Brain pericyte (primary cell): ENCODE measurements around the gene PRPF18.
A peak's percentile ranks its signal among the peaks of the same experiment; 100 is the strongest.

Source experiments
- DNase-seq: peaks from one replicate; pipeline ENCODE4 v3.0.0-alpha.2; 2012; ENCODE audit warnings: low read depth, low spot score

PRPF18 gene

DNA sequence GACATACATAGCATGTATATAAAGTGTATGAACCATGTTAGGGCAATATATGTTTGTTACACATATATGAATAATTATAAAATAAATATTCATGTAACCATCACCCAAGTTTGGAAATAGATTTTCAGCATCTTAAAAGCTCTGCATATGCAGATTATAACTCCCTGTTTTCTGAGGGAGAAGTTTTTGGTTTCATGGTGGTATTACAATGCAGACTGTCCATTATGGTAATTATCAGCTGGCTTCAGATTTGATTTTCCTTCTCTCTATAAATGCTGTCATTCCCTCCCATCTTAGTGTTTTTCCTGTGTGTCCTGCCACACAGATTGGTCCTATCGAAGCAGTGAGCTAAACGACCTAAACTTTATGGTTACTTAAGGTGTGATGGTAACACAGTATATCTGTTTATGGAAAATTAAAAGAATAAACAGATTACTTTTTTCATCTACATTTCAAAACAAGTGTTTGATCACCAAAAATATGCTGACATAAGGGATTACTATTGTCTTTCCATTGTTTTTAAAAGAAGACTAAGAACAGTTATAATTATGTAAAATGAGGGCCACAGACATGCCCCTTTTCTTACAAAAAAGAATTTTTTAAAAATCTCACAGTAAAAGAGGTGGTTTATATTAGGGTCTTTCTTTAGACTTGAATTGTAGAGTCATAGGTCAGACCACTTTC lies 17.7 kb downstream of the PRPF18 start:
- no peak for DNase-seq

DNA sequence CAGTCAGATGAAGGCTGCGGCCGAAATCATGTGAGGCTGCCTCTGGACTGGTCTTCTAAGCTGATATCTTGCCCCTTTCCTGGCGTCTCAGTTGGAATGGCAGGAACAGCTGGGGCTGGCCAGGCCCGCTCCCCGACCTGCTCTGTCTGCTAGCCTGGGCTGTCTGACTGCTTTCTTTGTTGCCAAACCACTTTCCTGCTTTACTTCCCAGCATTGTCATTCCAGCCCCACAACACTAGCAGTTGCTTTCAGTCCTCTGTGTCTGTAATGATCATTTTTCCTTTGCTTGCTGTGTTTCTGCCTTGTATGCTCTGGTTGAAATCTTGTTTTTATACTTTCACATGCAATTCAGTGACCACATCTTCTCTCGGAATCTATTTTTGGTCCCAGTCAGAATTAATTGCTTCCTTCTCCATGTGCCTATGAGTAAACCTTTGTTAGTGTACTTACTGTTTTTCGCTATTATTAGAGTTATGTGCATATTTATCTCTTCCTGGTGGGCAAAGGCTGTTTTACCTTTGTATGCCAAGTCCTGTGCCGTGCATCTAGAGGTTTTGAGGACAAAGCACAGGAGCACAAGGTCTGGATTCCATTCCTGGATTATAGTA lies 21.6 kb downstream of the PRPF18 start:
- no peak for DNase-seq

GRCh38 chr10:13612654-13613373 lies 26.0 kb downstream of the PRPF18 start:
- DNase-seq: no peak

GRCh38 chr10:13613519-13613918 lies 26.8 kb downstream of the PRPF18 start:
- DNase-seq: no peak

DNA sequence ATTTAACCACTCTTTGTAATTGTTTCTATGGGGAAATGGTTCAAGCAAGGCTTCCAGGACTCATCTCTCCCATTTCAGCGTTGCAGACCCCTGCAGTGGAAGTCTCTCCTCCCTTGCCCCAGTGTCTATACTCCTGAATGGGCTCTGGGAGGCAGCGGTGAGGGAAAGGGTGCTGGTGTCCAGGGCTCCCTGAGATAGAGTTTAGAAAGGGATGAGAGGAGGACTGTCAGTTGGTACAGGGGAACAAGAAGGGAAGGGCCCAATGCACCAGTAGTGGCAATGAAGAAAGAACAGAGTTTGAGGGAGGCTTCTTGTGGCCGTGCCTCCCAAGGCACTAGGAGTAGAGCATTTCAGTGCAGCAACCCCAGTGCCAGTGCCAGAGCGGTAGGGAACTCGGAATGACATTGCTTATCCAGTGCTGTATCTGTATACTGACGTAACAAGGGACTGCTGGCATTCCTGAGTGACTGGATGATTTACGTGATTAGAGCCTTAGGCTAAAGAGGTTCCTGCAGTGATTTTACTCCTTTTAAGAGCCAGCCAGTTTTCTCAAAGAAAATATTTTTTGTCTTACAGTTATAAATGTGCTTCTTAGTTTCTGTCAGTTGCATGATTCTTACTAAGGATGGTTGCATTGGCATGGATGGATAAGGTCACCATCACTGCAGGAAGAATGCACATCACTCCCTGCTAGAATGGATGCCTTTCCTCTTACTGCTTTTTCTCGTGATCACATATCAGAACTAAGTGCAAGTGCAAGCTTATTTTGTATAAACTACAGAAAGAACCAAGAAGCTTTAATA lies 28.0 kb downstream of the PRPF18 start:
- DNase-seq: no peak

- DNase-seq: no peak
Observed at GRCh38 chr10:13615650-13616300, 29.0 kb downstream of the PRPF18 start.

GRCh38 chr10:13617116-13617515 lies 30.4 kb downstream of the PRPF18 start:
- DNase-seq: no peak

DNA sequence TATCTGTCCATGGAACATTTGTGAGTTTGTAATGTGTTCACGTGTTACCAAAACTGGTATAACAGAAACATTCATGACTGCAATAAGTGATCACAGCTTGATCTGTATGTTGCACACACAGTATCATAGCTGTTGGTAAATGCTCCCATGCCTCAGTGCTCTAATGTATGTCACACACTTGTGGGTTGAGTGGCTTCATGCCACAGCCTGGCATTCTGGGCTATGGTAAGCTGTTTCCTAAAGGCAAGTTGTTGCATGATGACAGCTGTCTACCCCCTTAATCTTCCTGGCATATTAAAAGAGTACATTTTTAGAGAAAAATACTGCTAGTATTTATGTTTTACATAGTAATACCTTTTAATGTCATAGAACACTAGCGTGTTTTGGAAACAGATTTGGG lies 35.2 kb downstream of the PRPF18 start:
- DNase-seq: no peak

DNA sequence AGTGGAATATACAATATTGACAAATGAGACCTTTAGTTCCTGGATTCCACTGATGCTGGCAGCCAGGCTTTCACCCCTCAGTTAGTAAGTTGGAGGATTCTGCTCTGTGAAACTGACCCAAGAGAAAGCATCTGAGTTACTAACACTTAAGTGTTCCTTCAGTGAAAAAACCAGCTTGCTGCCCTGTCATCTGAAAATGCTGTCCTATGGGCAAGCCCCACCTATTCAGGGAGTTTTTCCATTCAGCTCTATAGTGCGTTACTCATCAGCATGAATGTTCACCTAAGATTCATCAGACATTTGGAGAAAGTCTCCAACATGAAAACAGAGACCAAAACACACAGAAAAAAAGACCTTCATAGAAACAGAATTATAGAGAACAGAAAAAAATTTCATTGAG lies 37.9 kb downstream of the PRPF18 start:
- DNase-seq: no peak

DNA sequence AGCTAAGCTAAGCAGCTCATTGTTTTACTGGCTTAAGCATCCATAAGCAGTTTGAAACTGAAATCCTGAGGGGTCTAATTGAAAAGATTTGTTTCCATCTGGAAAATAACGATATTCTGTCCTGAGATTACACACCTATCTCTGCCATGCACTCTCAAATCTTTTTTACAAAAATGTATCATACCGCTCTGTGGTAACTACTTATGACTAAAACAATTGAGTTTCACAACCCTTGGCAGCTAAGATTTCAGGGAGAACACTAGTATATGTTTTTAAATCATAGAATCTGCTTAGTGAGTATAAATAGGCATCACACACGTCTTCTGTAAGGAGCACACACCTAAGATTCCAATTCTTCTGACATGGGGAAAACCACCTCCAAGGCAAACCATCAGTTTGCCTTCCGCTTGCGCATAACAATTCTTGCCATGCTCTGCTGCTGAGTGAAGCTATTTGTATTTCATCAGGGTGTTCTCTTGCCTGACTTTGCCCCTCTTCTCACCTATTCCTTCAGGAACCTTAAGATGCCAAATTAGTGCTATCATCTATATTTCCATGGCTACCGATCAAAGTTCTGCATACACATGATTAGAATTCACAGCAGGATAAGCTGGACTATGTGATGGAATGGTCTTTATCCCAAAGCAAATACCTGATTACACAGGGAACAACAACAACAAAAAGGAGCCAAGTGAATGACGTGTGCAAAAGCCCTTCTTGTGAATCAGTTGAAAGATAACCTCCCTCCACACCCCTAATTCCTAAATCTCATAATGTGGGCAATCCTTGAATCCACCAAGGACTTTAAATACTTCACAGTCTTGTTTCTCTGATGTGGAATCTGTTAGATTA lies 40.9 kb downstream of the PRPF18 start:
- no peak for DNase-seq

GRCh38 chr10:13628661-13629060 lies 41.9 kb downstream of the PRPF18 start:
- no peak for DNase-seq

DNA sequence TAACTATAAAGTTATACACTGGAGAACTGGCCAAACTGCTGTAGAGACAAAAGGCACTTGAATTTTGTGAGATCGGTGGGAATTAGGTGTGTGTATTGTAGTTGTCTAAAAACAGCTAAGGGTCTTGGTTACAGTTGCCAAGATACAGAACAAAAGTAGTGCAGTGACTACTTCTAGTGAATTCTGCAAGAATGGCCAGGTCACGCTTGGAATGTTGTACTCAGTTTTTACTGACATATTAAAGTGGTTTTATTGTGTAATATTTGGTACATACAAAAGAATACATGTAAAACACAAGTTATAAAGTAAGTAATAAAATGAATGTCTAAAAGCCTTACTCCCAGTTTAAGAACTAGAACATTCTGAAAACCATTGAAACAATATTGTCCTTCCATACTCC lies 42.4 kb downstream of the PRPF18 start:
- DNase-seq: no peak

DNA sequence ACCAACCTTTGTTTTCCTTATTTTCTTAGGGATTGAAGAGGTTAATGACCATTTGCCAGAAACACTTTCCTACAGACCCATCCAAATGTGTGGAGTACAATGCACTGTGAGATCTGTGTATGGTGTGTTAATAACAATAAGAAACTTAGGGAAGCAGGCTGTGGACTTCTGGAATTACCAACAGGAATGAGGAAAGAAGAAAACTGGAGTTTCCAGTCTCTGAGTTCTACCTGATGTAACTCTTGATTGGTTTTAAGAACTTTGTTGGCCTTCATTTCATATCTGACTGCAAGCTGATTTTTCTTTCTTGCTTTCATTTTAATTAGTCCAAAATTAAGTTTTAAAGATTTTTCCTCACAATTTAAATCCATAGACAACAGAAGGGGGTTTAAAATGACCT lies 43.5 kb downstream of the PRPF18 start:
- DNase-seq: no peak

GRCh38 chr10:13631594-13631993 lies 44.8 kb downstream of the PRPF18 start:
- no peak for DNase-seq

DNA sequence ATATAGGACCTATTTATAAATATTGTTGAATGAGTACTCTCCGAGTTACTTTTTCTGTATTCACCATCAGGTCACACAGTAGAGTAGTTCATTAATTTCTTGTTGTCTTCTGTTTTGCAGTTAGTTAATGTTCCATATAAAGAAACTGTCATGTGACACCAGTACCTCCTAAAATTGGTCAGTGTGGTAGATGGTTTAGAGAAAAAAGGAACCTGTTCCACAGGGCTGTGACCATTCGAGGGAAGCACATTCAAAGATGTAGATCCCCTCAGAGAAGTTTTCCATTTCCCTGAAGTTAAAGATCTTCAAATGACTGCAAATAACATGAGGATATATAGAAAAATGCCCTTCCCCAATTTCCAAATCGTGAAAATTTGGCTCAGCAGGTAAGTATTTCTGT lies 45.7 kb downstream of the PRPF18 start:
- DNase-seq: no peak

DNA sequence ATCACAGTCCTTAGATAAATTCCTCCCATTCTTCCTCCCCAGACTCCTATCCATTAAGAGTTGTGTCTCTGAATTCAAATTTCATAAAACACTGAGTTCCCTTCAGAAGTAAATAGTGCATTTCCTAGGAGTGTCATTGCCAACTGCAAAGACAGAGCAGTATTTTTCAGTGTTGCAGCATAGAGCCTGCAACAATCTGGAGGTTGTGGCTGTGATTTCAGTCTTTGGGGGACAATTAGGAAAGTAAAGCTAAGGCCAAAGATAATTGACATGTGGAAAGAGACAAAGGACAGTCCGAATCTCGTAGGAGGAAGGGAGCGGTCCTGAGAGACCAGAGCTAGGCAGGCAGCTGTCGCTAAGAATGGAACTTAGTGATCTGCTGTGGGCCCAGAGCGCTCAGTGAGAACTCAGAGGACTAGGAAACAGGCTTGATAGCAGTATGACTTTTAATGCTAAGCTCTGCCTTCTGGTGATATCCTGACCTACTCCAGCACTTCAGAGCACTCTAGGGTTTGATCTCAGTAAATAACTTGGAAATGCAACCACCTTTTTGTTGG lies 46.2 kb downstream of the PRPF18 start:
- DNase-seq: no peak

GRCh38 chr10:13633689-13634088 lies 46.9 kb downstream of the PRPF18 start:
- DNase-seq: peak; percentile 96

DNA sequence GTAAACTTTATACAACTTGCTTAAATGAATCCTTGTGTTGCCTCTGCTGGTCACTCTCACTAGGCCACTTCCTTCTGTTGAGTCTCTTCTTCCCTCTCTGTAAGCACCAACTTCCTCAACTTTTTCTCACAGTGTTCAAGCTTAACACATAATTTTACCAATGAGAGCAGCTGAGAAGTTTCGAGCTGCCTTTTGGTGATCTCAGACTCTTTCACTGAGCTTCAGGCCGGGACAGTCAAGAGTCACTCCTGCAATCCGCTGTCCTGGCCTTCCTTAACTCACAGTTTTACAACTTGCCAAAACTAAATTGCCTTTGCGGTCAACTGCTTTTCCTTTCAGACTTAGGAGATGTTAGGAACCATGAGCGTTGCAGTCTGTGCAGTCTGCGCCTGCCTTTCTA lies 47.4 kb downstream of the PRPF18 start:
- no peak for DNase-seq

DNA sequence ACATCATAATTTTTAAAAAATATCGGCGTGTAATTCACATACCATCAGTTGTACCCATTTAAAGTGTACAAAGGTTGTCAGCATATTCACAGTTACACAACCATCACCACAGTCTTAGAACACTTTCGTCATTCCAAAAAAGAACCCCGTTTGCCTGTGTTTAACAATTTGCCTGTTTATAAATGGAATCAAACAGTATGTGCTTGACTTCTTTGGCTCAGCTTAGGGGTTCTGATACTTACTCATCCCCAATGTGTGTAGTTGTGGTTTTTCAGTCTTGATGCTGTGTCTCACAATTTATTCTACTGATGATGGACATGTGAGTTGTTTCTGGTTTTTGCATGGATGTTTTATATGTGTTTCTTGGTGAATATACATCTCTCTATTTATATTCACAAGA lies 50.0 kb downstream of the PRPF18 start:
- DNase-seq: no peak

DNA sequence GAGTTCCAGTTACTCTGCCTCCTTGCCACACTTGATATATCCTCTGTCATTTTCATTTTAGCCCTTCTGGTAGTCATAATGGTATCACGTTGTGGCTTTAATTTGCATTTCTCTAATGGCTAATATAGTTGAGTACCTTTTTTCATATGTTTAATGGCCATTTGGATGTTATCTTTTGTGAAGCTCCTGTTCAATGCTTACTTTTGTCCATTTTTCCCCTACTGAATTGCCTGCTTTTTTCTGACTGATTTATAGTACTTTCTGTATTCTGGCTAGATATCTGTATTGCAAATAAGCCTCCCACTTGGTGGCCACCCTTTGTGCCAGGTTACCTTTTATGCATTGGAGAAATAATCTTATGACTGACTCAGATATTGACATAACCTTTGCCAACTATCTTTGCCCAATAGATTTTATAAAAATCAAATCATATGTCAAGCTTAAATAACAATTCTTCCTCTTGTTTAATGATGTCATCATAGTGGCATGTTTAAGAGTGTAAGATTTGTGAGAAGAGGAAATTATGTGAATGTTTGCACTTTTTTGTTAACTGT lies 50.6 kb downstream of the PRPF18 start:
- DNase-seq: no peak
